MG63 (cell line): Measurements from ENCODE around the gene GRID1. TPM values are rescaled to one million over a fixed set of nuclear protein-coding genes. Genes with fewer than 3 reads are reported as not detected.

Experiments
- DNase-seq: peaks from one replicate; pipeline ENCODE4 v3.0.0-alpha.2; 2020
- H3K27me3 ChIP-seq: fragments of 250-450 bp; sonication (Bioruptor Pico); 2 replicates; pipeline ENCODE4 v1.5.1; 2020; ENCODE audit warnings: mild to moderate bottlenecking, moderate library complexity
- H3K36me3 ChIP-seq: fragments of 250-450 bp; sonication (Bioruptor Pico); 2 replicates; pipeline ENCODE4 v1.5.1; 2020; ENCODE audit warnings: mild to moderate bottlenecking, moderate library complexity
- H3K4me3 ChIP-seq: fragments of 250-450 bp; sonication (Bioruptor Pico); 2 replicates; pipeline ENCODE4 v1.5.1; 2020; ENCODE audit warnings: mild to moderate bottlenecking, moderate library complexity
- H3K9me3 ChIP-seq: fragments of 250-450 bp; sonication (Bioruptor Pico); 2 replicates; pipeline ENCODE4 v1.5.1; 2020; ENCODE audit warnings: mild to moderate bottlenecking, moderate library complexity
- total RNA-seq: library from RNA; depleted of rRNA; stranded (reverse); fragments of >200 nt; shearing (Covaris generic); gene quantifications from 2 replicates; pipeline ENCODE4 v1.2.3, GENCODE V29; 2014; ENCODE audit warnings: low replicate concordance

GRID1 gene
- total RNA-seq, 1 experiment from 2014 or later, result 0.10 TPM

DNA sequence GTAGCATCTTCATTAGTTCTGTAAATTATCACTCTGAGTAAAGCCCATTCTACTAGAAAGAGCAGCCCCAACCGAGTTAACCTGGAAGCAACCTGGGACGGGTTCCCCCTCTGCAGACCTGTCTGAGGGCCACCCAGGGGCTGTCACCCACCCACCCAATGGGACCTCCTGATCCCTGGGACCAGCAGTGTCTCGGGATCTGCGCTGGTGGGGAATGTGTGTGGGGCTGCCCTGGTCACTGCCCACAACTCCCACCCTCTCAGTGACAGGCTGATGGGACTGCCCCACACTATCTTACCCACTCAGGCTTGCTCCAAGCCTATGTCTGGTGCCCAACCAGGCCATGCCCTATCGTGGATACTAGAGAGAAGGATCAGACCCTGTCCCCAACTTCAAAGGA is 215.0 kb downstream of the GRID1 start:
- no peak overlapping the region for H3K4me3 ChIP-seq
- H3K36me3 ChIP-seq, result no peaks in the 10 kb centered on the region
- no peaks in the 10 kb centered on the region for H3K27me3 ChIP-seq
- DNase-seq, result no peak
- H3K9me3 ChIP-seq, result no peaks in the 10 kb centered on the region

DNA sequence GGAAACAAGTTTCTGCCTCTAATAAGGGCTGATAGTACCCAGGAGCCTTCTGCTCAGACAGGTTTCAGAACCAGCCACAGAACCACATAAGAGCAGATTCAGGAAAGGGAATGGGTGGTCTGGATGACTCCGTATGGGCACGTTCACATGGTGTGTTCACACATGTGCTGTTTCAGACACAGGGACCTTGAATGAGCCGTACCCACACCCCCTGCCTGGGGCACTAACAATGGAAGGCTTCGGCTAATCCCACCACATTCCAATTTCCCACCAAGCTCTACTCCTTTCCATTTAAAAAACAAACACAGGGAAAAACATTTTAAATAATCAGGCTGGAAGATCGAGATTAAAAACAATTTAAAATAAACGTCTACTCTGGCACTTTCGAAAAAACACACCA is 217.3 kb downstream of the GRID1 start:
- no peaks in the 10 kb centered on the region for H3K36me3 ChIP-seq
- H3K4me3 ChIP-seq, result no peak overlapping the region
- DNase-seq, result no peak
- H3K27me3 ChIP-seq, result no peaks in the 10 kb centered on the region
- no peaks in the 10 kb centered on the region for H3K9me3 ChIP-seq

DNA sequence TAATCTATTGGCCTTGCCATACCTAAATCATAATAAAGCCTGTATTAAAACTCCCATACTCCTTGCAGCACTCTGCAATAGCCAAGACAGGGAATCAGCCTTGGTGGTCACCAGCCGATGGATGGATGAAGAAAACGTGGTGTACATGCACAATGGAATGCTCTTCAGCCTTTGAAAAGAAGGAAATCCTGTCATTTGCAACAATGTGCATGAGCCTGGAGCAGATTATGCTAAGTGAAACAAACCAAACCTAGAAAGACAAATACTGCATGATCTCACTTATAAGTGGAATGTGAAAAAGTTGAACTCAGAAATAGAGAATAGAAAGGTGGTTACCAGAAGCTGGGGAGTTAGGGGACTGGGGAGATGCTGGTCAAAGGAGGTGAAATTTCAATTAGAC is 218.5 kb downstream of the GRID1 start:
- H3K27me3 ChIP-seq, result no peaks in the 10 kb centered on the region
- H3K36me3 ChIP-seq, result no peaks in the 10 kb centered on the region
- H3K4me3 ChIP-seq, result no peak overlapping the region
- DNase-seq, result no peak
- no peaks in the 10 kb centered on the region for H3K9me3 ChIP-seq

DNA sequence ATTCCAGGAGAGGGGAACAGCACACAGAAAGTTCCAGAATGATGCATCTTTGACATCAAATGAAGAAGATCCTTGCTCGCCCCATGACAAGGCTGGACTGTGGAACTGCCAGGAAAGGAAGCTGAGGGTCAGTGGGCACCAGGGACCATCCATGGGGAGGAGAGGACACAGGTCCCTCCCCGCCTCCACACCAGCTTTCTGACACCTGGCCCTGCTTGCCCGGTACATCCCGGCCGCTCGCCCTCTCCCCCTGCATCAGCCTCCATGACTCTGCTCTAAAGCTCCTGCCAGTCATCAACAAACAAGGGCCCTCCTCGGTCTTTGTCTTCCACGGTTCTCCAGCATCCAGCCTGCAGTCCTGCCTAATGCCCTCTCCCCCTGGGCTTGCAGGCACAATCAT is 222.3 kb downstream of the GRID1 start:
- Histone ChIP-seq H3K9me3 (no peaks in the 10 kb centered on the region), H3K4me3 (no peak overlapping the region), H3K27me3 (no peaks in the 10 kb centered on the region), H3K36me3 (no peaks in the 10 kb centered on the region)
- no peak for DNase-seq

DNA sequence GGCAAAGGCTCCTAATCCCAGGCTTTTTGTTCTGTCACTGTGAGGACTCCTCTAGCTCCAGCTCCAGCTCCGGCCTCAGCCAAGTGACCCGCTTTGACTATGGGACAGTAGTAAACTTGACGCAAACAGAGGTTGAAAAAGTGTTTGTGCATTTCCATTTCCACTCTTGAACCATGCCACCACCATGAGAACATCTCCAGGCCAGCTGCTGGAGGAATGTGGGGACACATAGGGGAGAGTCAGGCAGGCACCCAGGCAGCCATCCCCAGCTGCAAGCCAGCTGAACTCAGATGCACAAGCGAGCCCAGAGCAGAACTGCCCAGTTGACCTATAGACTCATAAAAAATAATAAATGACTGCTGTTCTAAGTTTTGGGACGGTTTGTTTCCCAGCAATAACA is 224.7 kb downstream of the GRID1 start:
- no peak for DNase-seq
- Histone ChIP-seq H3K36me3 (no peaks in the 10 kb centered on the region), H3K4me3 (no peak overlapping the region), H3K27me3 (no peaks in the 10 kb centered on the region), H3K9me3 (no peaks in the 10 kb centered on the region)

DNA sequence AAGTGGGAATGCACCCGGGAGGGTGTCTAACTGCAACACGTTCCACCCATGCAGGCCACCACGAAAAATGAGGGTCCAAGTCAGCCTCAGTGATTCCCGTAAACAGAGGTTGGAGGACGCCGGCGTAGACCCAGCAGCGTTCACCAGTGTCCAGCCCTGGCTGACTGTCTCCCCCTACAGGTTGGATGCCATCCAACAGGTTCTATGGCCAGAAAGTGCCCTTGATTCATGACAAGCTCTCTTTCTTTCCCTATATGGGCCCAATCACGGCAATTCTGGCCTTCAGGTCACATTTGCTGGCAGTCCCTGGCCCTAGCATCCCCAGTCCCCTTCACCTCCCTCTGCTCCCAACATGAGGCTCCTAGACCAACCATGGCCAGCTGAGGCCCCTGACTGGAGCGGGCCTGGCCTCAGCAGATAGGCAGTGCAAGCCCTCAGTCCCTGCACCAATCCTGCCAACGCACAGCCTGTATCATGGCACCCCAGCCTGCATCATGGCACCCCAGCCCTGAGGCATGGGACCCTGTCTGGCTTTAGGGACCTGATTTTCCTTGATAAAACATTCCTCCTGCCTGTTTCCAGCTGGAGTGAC is 227.4 kb downstream of the GRID1 start:
- Histone ChIP-seq H3K27me3 (no peaks in the 10 kb centered on the region), H3K4me3 (no peak overlapping the region), H3K36me3 (no peaks in the 10 kb centered on the region), H3K9me3 (no peaks in the 10 kb centered on the region)
- DNase-seq, result no peak

DNA sequence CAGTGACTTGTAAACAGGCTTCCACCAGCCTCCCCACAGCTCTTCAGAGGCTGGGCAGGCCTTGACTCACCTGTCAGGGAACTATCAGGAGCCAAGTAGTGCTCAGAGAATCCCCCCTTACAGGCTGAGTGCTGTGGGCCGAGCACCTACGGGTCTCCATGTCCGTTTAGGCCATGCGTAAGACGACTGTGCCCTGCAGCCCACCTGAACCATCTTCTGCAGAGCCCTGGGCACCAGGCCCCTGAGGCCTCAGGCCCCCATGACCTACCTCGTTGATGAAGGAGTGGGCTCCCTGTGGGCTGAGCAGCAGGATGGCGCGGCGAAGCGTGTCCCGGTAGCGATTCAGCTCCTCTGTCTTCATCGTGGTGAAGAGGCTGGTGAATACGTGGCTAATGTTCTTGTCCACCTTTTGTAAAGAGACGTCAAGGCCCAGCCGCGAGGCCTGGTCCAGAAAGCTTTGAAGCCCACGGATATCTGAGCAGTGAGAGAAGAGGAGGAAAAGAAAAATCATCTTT is 228.0 kb downstream of the GRID1 start:
- H3K9me3 ChIP-seq, result no peaks in the 10 kb centered on the region
- no peaks in the 10 kb centered on the region for H3K36me3 ChIP-seq
- no peaks in the 10 kb centered on the region for H3K27me3 ChIP-seq
- H3K4me3 ChIP-seq, result no peak overlapping the region
- no peak for DNase-seq

DNA sequence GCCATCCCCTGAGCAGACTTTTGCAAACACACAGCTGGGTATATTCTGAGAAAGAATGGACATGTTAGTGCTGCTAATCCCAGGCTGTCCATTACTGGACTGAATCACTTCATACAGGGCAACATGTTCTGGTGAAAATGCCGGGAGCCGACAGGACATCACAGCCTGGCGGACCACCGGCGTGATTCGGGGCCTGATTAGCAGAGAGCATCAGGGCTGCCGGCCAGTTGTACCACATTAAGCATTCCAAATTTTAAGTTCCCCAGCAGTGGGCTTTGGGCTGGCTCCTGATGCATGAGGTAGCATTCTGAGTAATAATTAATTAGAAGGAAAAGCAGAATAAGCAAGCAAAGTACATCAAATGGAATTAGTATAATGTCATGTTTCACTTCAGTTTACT is 229.0 kb downstream of the GRID1 start:
- H3K27me3 ChIP-seq, result no peaks in the 10 kb centered on the region
- DNase-seq, result no peak
- H3K9me3 ChIP-seq, result no peaks in the 10 kb centered on the region
- H3K4me3 ChIP-seq, result no peak overlapping the region
- no peaks in the 10 kb centered on the region for H3K36me3 ChIP-seq

DNA sequence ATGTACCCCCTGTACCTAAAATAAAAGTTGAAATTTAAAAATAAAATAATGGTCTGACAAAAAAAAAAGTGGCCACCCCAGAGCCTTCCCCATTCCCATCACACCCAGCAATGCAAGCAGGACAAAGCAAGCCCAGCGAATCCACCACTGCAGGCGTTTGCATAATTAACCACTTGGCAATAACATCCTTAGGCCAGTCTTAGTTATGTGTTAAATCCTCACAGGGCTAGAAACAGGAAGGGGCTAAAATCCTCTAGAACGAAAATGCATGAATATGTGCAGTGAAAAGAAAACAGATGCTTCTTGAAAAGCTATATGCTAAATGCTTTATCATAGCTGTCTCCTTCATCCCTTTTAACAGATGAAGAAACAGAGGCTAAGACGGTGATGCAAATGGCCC is 229.7 kb downstream of the GRID1 start:
- Histone ChIP-seq H3K4me3 (no peak overlapping the region), H3K36me3 (no peaks in the 10 kb centered on the region), H3K27me3 (no peaks in the 10 kb centered on the region), H3K9me3 (no peaks in the 10 kb centered on the region)
- no peak for DNase-seq

DNA sequence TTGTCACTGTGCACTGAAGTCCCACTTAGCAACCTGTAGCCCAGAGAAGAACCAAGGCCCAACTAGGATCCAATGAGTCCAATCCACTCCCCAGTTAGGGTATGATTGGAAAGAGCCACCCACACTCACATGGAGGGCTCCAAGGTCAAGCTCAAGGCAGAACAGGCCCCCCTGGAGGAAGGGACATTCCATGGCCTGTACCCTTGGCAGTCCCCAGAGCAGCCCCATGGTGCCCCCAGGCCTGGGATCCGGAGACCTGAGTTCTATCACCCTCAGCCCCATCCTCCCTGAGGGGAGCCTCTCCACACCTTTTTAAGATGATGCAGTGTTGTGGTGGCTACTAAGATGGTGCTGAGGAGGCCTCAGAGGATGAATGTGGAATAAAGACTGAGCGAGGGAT is 231.4 kb downstream of the GRID1 start:
- H3K27me3 ChIP-seq, result no peaks in the 10 kb centered on the region
- no peak overlapping the region for H3K4me3 ChIP-seq
- DNase-seq, result no peak
- H3K36me3 ChIP-seq, result no peaks in the 10 kb centered on the region
- H3K9me3 ChIP-seq, result no peaks in the 10 kb centered on the region

DNA sequence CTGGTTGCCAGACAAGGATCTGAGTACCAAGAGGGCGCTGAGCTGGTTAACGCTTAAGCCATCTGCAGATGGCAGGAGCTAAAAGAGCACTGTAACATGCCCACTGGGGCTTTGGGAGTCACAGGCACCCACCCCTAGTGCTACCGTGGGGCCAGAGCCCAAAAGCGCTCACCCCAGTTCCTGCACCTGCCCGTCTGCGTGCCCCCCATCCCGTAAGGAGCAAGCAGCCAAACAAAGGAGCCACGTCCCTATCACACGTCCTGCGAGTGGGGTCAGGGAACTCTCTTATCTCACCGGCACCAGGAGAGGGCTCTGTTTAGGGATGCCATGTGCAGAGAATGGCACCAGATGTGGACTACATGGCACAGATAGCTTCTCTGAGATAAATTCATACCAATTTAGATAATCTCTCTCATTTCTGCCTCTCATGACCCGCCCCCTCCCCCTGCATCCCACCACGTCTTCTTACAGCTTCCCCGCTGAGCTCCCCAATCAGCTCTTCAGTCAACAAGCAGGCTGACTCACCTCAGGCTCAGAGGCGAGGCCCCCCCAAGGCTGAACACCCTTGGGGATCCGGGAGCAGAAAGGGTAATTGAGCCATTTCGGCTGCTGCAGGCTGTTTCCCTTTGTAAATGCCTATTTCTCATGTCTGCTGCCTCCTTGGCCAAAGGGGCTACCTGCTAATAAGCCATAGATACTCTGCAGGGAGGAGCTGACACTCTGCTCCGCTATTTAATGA is 235.7 kb downstream of the GRID1 start:
- Histone ChIP-seq H3K9me3 (no peaks in the 10 kb centered on the region), H3K36me3 (no peaks in the 10 kb centered on the region), H3K4me3 (no peak overlapping the region), H3K27me3 (no peaks in the 10 kb centered on the region)
- DNase-seq, result no peak

DNA sequence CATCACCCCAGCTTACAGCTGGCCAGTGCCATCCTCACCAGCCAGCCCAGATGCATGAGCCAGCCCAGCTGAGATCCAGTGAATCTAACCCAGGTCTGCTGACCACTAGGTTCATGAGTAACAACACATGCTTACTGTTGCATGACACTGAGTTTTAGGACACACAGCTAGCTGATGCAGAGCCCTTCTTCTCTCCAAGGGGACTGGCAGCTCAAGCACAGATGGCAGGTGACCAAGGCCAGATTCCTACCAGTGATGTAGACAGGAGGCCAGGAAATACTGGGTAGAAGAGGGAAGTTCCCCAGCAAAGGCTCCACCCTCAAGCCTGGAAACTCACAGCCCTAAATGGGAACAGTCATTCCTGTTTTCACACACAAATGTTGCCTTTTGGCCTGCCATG is 236.6 kb downstream of the GRID1 start:
- Histone ChIP-seq H3K27me3 (no peaks in the 10 kb centered on the region), H3K4me3 (no peak overlapping the region), H3K36me3 (no peaks in the 10 kb centered on the region), H3K9me3 (no peaks in the 10 kb centered on the region)
- DNase-seq, result no peak

DNA sequence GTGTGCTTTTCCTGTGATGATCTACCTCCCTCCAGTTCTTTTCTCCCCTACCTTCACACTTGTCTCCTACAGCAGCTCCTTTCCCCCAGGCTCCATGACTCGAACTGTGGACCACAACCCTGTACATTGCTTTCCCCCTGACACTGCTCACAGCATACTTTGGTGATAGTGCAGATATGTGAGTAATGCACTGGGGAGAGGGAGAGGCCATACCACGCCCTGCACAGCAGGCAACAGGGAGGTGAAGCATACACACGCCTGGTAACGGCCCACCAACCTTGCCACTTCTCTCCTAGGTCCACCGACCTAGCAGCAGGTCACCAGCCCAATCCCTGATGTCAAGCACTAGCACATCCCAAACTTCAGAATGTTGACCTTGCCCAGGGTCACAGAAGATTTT is 238.2 kb downstream of the GRID1 start:
- Histone ChIP-seq H3K27me3 (no peaks in the 10 kb centered on the region), H3K4me3 (no peak overlapping the region), H3K36me3 (no peaks in the 10 kb centered on the region), H3K9me3 (no peaks in the 10 kb centered on the region)
- DNase-seq, result no peak

DNA sequence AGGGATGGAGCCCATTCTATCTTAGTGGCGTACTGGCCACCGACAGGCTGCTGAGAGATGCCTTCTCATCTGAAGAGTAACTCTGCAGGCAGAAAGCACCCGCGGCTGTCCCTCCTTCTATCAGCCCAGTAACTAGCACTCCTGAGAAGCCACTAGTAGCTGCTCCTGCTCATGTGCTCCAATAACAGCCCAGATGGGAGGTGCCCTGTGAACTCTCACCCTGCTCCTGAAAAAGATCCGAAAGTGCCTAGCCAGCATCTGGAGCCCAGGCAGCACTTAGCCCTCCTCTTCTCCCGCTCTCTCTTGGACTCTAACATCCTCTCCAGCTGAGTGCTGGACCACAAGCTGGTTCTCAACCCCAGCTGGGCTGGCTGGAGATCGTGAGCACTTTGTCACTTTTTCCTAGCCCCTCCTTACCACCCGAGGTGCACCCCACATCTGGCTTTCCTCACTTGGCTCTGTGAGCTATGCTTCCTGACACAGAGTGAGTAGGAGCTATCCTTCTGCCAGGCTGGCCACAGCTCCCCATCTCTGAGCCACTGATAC is 239.2 kb downstream of the GRID1 start:
- no peak for DNase-seq
- H3K9me3 ChIP-seq, result no peaks in the 10 kb centered on the region
- H3K27me3 ChIP-seq, result no peaks in the 10 kb centered on the region
- no peak overlapping the region for H3K4me3 ChIP-seq
- H3K36me3 ChIP-seq, result no peaks in the 10 kb centered on the region

DNA sequence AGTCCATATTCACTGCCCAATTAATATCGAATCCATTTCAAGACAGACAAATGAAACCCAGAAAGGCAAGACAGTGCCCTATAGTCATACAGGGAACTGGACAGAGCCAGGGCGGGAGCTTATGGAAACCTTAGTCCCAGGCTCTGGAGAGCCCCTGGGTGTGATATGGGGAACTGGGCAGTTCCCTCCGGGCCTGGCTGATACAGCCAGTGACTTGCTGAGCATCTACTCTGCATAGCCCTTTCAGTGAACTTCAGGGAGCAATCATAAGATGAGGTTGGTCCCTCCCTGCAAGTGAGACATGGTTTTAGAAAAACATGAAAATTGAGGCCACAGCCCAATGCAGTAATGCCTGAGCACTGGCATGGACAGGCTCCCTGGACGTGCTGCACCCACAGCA is 241.9 kb downstream of the GRID1 start:
- Histone ChIP-seq H3K36me3 (no peaks in the 10 kb centered on the region), H3K4me3 (no peak overlapping the region), H3K27me3 (no peaks in the 10 kb centered on the region), H3K9me3 (no peaks in the 10 kb centered on the region)
- no peak for DNase-seq

DNA sequence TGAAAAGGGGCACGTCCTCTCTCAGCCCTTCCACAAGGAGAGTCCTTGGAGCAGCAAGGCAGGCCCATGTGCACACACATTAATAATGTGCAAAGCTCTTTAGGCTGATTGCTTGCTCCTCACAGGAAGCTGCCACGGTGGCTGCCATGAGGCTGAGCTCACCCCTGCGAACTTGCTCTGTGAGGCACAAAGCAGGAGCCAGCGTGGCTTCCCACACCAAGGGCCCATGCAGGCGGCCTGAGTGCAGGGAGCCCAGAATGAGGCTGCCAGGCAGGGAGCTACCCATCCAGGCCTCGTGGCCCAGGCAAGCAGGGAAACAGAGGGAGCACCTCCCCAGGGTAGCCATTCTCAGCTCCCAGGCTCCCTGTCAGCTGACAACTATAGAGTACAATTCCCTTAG is 242.9 kb downstream of the GRID1 start:
- no peaks in the 10 kb centered on the region for H3K9me3 ChIP-seq
- H3K27me3 ChIP-seq, result no peaks in the 10 kb centered on the region
- DNase-seq, result no peak
- H3K4me3 ChIP-seq, result no peak overlapping the region
- no peaks in the 10 kb centered on the region for H3K36me3 ChIP-seq

DNA sequence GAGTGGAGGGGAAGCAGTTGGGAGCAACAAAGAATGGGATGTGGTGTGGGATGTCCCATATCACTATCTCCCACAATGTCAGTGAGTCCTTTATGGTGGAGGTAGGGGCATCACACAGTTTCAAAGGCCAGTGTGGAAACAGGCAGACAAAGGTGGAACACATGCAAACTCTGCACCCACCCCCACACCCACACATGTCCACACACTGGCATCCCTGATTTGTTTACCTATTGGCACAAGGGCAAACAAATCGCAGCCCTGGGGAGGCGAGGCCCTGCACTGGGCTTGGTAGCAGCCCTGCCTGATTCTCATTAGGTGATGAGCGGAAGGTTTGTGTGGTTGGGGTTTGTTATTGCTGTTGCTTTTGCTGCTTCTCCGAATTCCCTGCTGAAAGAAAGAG is 243.3 kb downstream of the GRID1 start:
- Histone ChIP-seq H3K36me3 (no peaks in the 10 kb centered on the region), H3K9me3 (no peaks in the 10 kb centered on the region), H3K4me3 (no peak overlapping the region), H3K27me3 (no peaks in the 10 kb centered on the region)
- no peak for DNase-seq

DNA sequence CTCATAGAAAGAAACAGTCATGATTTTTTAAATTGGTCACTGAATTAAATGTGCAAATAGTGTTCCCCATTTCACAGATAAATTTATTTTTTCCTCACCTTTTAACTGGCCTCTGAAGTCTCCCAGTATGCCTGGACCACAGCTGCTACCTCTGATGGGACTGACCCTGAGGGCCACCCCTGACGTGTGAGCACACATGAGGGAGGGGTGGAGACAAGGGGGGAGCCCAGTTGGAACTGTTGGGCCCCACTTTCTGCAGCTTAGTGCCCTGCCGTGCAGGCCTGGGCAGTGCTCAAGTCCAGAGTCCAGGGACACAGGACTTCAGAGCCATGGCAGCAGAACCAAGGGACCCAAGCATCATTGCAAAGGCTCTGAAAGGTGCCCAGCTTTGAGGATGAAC is 243.9 kb downstream of the GRID1 start:
- Histone ChIP-seq H3K4me3 (no peak overlapping the region), H3K27me3 (no peaks in the 10 kb centered on the region), H3K9me3 (no peaks in the 10 kb centered on the region), H3K36me3 (no peaks in the 10 kb centered on the region)
- DNase-seq, result no peak
